Endothelial cell (in vitro differentiated cells): Measurements from ENCODE around the gene UPP1. TPM values are rescaled to one million over a fixed set of nuclear protein-coding genes. Genes with fewer than 3 reads are reported as not detected.

Experiments used
- DNase-seq: peaks from one replicate; pipeline ENCODE4 v3.0.0; 2021; ENCODE audit warnings: low spot score
- H3K27ac Mint-ChIP-seq: one replicate; pipeline ENCODE4 v1.8.0; 2021; ENCODE audit warnings: mixed read lengths, inconsistent platforms; ENCODE audit not compliant: unreplicated experiment
- H3K27me3 Mint-ChIP-seq: one replicate; pipeline ENCODE4 v1.8.0; 2021; ENCODE audit warnings: mild to moderate bottlenecking, moderate library complexity, mixed read lengths, inconsistent platforms; ENCODE audit not compliant: unreplicated experiment
- H3K36me3 Mint-ChIP-seq: one replicate; pipeline ENCODE4 v1.8.0; 2021; ENCODE audit warnings: mild to moderate bottlenecking, low read depth, mixed read lengths, inconsistent platforms; ENCODE audit not compliant: unreplicated experiment
- H3K4me1 Mint-ChIP-seq: one replicate; pipeline ENCODE4 v1.8.0; 2021; ENCODE audit warnings: mild to moderate bottlenecking, mixed read lengths, inconsistent platforms; ENCODE audit not compliant: unreplicated experiment
- H3K4me3 Mint-ChIP-seq: one replicate; pipeline ENCODE4 v1.8.0; 2021; ENCODE audit warnings: mild to moderate bottlenecking, mixed read lengths, inconsistent platforms; ENCODE audit not compliant: unreplicated experiment
- H3K9me3 Mint-ChIP-seq: one replicate; pipeline ENCODE4 v1.8.0; 2021; ENCODE audit warnings: mixed read lengths, inconsistent platforms; ENCODE audit not compliant: unreplicated experiment
- total RNA-seq: library from RNA; stranded (reverse); fragmentation: NEBNext Ultra II Directional; extraction: Animal tissue kit (Norgen Biotek cat#: 25700); gene quantifications from one replicate; pipeline ENCODE4 v1.2.1, GENCODE V29; 2021; ENCODE audit not compliant: unreplicated experiment
- TF ChIP-seq, protein P1 (sequence below): fragments of 200-600 bp; sonication (generic); IDR thresholded peaks from one replicate; pipeline ENCODE4 v1.5.0; 2021; ENCODE audit warnings: antibody characterized with exemption; ENCODE audit not compliant: unreplicated experiment

Gene UPP1
- total RNA-seq, 1 donor from 2014 or later, result 77.4 TPM

- H3K4me1 Mint-ChIP-seq, result peaks cover 6% of the 10 kb centered on the region
- DNase-seq, result no peak
- TF ChIP-seq, protein P1, sequence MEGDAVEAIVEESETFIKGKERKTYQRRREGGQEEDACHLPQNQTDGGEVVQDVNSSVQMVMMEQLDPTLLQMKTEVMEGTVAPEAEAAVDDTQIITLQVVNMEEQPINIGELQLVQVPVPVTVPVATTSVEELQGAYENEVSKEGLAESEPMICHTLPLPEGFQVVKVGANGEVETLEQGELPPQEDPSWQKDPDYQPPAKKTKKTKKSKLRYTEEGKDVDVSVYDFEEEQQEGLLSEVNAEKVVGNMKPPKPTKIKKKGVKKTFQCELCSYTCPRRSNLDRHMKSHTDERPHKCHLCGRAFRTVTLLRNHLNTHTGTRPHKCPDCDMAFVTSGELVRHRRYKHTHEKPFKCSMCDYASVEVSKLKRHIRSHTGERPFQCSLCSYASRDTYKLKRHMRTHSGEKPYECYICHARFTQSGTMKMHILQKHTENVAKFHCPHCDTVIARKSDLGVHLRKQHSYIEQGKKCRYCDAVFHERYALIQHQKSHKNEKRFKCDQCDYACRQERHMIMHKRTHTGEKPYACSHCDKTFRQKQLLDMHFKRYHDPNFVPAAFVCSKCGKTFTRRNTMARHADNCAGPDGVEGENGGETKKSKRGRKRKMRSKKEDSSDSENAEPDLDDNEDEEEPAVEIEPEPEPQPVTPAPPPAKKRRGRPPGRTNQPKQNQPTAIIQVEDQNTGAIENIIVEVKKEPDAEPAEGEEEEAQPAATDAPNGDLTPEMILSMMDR, result no peak
- H3K36me3 Mint-ChIP-seq, result no peaks in the 10 kb centered on the region
- peaks cover 5% of the 10 kb centered on the region for H3K27me3 Mint-ChIP-seq
- H3K4me3 Mint-ChIP-seq, result no peak overlapping the region
- no peaks in the 10 kb centered on the region for H3K9me3 Mint-ChIP-seq
- H3K27ac Mint-ChIP-seq, result no peak overlapping the region
Observed at GRCh38 chr7:48052748-48053147, 36.3 kb upstream of the UPP1 start.

DNA sequence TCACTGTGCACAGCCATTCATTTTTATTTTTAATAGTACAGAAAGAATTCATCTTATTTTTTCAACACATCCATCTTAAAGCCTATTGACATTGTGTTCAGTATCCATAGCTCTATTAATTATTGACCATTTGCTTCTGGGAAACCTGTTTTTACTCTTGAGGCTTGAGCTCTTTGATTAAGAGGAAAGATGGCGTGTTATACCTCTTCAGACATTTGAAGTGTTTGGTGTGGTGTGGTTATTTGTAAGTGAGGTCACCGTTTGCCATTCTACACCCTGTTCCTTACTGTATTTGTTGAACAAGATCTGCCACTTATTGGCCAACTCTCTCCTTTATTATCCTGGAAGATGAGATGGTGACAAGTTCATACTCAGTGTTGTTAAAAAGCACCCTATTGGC is 35.3 kb upstream of the UPP1 start:
- TF ChIP-seq, protein P1, result no peak
- H3K36me3 Mint-ChIP-seq, result no peaks in the 10 kb centered on the region
- H3K4me3 Mint-ChIP-seq, result no peak overlapping the region
- H3K4me1 Mint-ChIP-seq, result peaks cover 11% of the 10 kb centered on the region
- peaks cover 5% of the 10 kb centered on the region for H3K27me3 Mint-ChIP-seq
- H3K9me3 Mint-ChIP-seq, result no peaks in the 10 kb centered on the region
- H3K27ac Mint-ChIP-seq, result no peak overlapping the region
- no peak for DNase-seq

DNA sequence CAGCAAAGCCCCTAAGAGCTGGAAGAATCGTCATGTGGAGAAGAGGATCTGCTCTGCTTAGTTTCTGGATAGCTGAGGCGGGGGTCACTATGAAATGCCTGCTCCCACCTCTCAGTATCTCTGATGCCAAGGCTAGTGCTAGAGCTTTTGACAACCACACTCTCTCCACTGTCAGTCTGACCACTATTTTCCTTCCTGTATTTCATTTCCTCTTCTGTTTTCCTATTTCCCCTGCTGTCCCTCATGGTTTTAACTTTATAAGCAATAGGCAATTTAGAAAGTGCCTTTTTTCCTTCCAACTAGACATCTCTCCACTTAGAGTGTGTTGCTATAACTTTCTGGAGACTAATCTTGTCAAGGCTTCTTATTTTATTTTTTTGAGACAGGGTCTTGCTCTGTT is 30.1 kb upstream of the UPP1 start:
- Mint-ChIP-seq H3K4me3 (no peak overlapping the region), H3K27ac (peak overlapping the region; percentile 62), H3K36me3 (no peaks in the 10 kb centered on the region)

DNA sequence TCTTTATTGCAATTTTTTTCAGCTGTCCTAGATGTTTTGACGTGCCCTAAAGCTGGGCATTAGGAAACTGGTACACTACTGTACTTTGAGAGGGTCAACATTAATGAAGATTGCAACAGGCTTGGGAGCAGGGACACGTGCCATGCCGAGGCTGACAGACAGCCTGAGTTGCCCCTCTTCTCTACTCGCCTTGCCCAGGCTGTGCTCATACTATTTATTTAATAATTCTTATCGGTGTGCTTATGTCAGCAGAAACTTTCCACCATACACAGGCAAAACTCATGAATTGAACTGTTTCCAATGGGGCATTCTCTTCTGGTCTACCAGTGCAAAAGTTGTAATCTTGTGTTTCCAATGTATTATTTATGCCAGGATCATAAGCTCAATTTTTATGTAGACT is 29.4 kb upstream of the UPP1 start:
- Mint-ChIP-seq H3K9me3 (peaks cover 4% of the 10 kb centered on the region), H3K4me1 (peaks cover 9% of the 10 kb centered on the region), H3K4me3 (no peak overlapping the region), H3K27ac (no peak overlapping the region), H3K27me3 (peaks cover 3% of the 10 kb centered on the region), H3K36me3 (no peaks in the 10 kb centered on the region)
- DNase-seq, result no peak
- TF ChIP-seq, protein P1, result no peak

More for the DNA sequence above, 30.1 kb upstream of the UPP1 start:
- TF ChIP-seq, protein P1, result no peak
- Mint-ChIP-seq H3K27me3 (peaks cover 3% of the 10 kb centered on the region), H3K9me3 (peaks cover 4% of the 10 kb centered on the region), H3K4me1 (peaks cover 9% of the 10 kb centered on the region)
- DNase-seq, result no peak

DNA sequence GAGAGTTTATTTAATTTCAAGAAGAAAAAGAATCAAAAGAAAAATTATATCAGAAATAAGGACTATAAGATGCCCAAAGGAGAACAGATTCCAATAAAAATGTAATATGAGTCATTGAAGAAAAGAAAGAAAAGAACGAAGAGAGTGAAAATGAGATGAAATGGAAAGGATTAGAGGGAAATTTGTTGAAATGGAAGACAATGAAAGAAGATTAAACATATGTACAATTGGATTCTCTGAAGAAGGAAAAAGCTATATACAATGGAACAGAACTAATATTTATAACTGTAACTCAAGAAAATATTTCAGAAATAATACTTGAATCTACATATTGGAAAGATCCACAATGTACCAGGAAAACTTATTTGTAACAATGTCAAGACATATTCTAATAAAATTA is 25.1 kb upstream of the UPP1 start:
- Mint-ChIP-seq H3K9me3 (peaks cover 3% of the 10 kb centered on the region), H3K4me1 (peaks cover 2% of the 10 kb centered on the region), H3K36me3 (no peaks in the 10 kb centered on the region), H3K27me3 (no peaks in the 10 kb centered on the region), H3K4me3 (no peak overlapping the region), H3K27ac (no peak overlapping the region)
- no peak for DNase-seq
- TF ChIP-seq, protein P1, result no peak
